ENCODE data around the gene CRY1.

DNA sequence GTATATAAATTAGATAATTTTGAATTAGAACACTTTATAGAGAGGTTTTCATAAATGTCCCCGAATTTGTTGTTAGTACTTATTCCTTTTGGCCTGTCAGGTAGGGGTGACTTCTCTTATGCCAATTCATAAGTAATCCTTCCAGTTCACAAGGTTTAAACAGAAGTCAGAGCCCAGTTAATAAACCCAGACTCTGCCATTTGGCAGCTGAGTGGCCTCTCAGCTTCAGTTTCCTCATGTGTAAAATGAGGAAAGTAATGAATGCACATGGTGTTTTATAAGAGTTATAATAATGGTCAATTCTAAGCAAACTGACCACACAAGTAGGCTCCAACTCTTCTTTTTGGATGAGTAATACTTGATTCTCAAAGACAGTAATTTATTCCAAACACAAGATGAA, 116.7 kb downstream of the CRY1 start:
- TF ChIP-seq, protein P1, sequence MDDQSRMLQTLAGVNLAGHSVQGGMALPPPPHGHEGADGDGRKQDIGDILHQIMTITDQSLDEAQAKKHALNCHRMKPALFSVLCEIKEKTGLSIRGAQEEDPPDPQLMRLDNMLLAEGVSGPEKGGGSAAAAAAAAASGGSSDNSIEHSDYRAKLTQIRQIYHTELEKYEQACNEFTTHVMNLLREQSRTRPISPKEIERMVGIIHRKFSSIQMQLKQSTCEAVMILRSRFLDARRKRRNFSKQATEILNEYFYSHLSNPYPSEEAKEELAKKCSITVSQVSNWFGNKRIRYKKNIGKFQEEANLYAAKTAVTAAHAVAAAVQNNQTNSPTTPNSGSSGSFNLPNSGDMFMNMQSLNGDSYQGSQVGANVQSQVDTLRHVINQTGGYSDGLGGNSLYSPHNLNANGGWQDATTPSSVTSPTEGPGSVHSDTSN (IDR thresholded peaks at IDR 0.05) = no peak
- TF ChIP-seq, protein P2, sequence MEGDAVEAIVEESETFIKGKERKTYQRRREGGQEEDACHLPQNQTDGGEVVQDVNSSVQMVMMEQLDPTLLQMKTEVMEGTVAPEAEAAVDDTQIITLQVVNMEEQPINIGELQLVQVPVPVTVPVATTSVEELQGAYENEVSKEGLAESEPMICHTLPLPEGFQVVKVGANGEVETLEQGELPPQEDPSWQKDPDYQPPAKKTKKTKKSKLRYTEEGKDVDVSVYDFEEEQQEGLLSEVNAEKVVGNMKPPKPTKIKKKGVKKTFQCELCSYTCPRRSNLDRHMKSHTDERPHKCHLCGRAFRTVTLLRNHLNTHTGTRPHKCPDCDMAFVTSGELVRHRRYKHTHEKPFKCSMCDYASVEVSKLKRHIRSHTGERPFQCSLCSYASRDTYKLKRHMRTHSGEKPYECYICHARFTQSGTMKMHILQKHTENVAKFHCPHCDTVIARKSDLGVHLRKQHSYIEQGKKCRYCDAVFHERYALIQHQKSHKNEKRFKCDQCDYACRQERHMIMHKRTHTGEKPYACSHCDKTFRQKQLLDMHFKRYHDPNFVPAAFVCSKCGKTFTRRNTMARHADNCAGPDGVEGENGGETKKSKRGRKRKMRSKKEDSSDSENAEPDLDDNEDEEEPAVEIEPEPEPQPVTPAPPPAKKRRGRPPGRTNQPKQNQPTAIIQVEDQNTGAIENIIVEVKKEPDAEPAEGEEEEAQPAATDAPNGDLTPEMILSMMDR (IDR thresholded peaks at IDR 0.05) = no peak
- TF ChIP-seq, protein P3, sequence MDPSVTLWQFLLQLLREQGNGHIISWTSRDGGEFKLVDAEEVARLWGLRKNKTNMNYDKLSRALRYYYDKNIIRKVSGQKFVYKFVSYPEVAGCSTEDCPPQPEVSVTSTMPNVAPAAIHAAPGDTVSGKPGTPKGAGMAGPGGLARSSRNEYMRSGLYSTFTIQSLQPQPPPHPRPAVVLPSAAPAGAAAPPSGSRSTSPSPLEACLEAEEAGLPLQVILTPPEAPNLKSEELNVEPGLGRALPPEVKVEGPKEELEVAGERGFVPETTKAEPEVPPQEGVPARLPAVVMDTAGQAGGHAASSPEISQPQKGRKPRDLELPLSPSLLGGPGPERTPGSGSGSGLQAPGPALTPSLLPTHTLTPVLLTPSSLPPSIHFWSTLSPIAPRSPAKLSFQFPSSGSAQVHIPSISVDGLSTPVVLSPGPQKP (IDR thresholded peaks at IDR 0.05; ENCODE audit: low read depth, low read length) = no peak
